GM23338 (cell line): ENCODE measurements around the gene CARD10. TPM values are rescaled to one million over a fixed set of nuclear protein-coding genes. Genes with fewer than 3 reads are reported as not detected.

Source experiments
- ATAC-seq: fragments of 200-7000 bp; cut with Tn5 transposase; 3 replicates; pipeline ENCODE4 v1.9.1; 2020
- DNase-seq: peaks from one replicate; pipeline ENCODE4 v3.0.0-alpha.2; 2015; ENCODE audit warnings: low spot score
- H2AFZ ChIP-seq: fragments of 200-600 bp; sonication (generic); 2 replicates; pipeline ENCODE4 v1.8.0; 2016; ENCODE audit warnings: antibody characterized with exemption, mild to moderate bottlenecking, moderate library complexity
- H3F3A ChIP-seq: fragments of 200-600 bp; sonication (generic); replicated peaks from 2 replicates; pipeline ENCODE4 v1.8.0; 2017; ENCODE audit warnings: antibody characterized with exemption, mixed run types, low read depth
- H3K27ac ChIP-seq: fragments of 200-600 bp; sonication (generic); 2 replicates; pipeline ENCODE4 v1.6.1; 2016; ENCODE audit warnings: low read depth
- H3K27me3 ChIP-seq: fragments of 200-600 bp; sonication (generic); 2 replicates; pipeline ENCODE4 v1.8.0; 2016; ENCODE audit warnings: mild to moderate bottlenecking, mixed run types, moderate library complexity; ENCODE audit not compliant: insufficient read depth
- H3K36me3 ChIP-seq: fragments of 200-600 bp; sonication (generic); 2 replicates; pipeline ENCODE4 v1.8.0; 2016; ENCODE audit warnings: mild to moderate bottlenecking; ENCODE audit not compliant: insufficient read depth
- H3K4me1 ChIP-seq: fragments of 200-600 bp; sonication (generic); 2 replicates; pipeline ENCODE4 v1.8.0; 2016; ENCODE audit warnings: mild to moderate bottlenecking, moderate library complexity; ENCODE audit not compliant: insufficient read depth
- H3K4me2 ChIP-seq: fragments of 200-600 bp; sonication (generic); 2 replicates; pipeline ENCODE4 v1.7.1; 2017; ENCODE audit warnings: mixed run types
- H3K4me3 ChIP-seq: fragments of 200-600 bp; sonication (generic); 2 replicates; pipeline ENCODE4 v1.6.1; 2016; ENCODE audit warnings: mixed run types
- H3K79me2 ChIP-seq: fragments of 200-600 bp; sonication (generic); replicated peaks from 2 replicates; pipeline ENCODE4 v1.8.0; 2017; ENCODE audit warnings: mild to moderate bottlenecking; ENCODE audit not compliant: insufficient read depth
- H3K9me2 ChIP-seq: fragments of 200-600 bp; sonication (generic); 2 replicates; pipeline ENCODE4 v1.8.0; 2017; ENCODE audit not compliant: insufficient read depth
- H4K20me1 ChIP-seq: fragments of 200-600 bp; sonication (generic); replicated peaks from 2 replicates; pipeline ENCODE4 v1.8.0; 2017; ENCODE audit warnings: mild to moderate bottlenecking; ENCODE audit not compliant: insufficient read depth
- H3K27ac Mint-ChIP-seq: 2 replicates; pipeline ENCODE4 v1.8.0; 2020; ENCODE audit warnings: inconsistent platforms, mild to moderate bottlenecking, moderate library complexity, mixed read lengths
- H3K27me3 Mint-ChIP-seq: 3 replicates; pipeline ENCODE4 v1.8.0; 2022; ENCODE audit warnings: low read depth, mild to moderate bottlenecking, moderate library complexity, mixed read lengths, inconsistent platforms; ENCODE audit not compliant: insufficient read depth, poor library complexity
- H3K36me3 Mint-ChIP-seq: 3 replicates; pipeline ENCODE4 v1.8.0; 2021; ENCODE audit warnings: low read depth, mild to moderate bottlenecking, inconsistent platforms, moderate library complexity, mixed read lengths
- H3K4me1 Mint-ChIP-seq: 3 replicates; pipeline ENCODE4 v1.8.0; 2020; ENCODE audit warnings: mild to moderate bottlenecking, inconsistent platforms, mixed read lengths
- H3K4me3 Mint-ChIP-seq: 3 replicates; pipeline ENCODE4 v1.8.0; 2021; ENCODE audit warnings: moderate library complexity, mild to moderate bottlenecking, inconsistent platforms, mixed read lengths
- H3K9me3 Mint-ChIP-seq: 3 replicates; pipeline ENCODE4 v1.8.0; 2020; ENCODE audit warnings: moderate library complexity, mild to moderate bottlenecking, inconsistent platforms, mixed read lengths
- CREB1 ChIP-seq: fragments of 250-450 bp; sonication (Bioruptor Pico); IDR thresholded peaks from 2 replicates; pipeline ENCODE4 v1.5.0; 2020; ENCODE audit warnings: low read depth, mild to moderate bottlenecking, moderate library complexity
- CTCF ChIP-seq, 2 experiments: fragments of 200-600 bp in 1 of 2; sonication (generic) in 1 of 2; conservative IDR thresholded peaks; 2 replicates each; pipeline versions ENCODE4 v1.5.1 to v1.6.1; 2016 to 2017; ENCODE audit warnings: antibody characterized with exemption in 2 of 2, low read depth in 2 of 2, mild to moderate bottlenecking in 2 of 2, moderate library complexity in 1 of 2
- ETS1 ChIP-seq: IDR thresholded peaks from 2 replicates; pipeline ENCODE4 v1.6.1; 2016; ENCODE audit warnings: antibody characterized with exemption
- EZH2 ChIP-seq: fragments of 200-600 bp; sonication (generic); IDR thresholded peaks from one replicate; pipeline ENCODE4 v1.8.0; 2017; ENCODE audit warnings: antibody characterized with exemption, mild to moderate bottlenecking, low read depth; ENCODE audit not compliant: unreplicated experiment
- EZH2phosphoT487 ChIP-seq: fragments of 200-600 bp; sonication (generic); IDR thresholded peaks from one replicate; pipeline ENCODE4 v1.8.1; 2018; ENCODE audit warnings: antibody characterized with exemption; ENCODE audit not compliant: unreplicated experiment
- JUNB ChIP-seq: IDR thresholded peaks from one replicate; pipeline ENCODE4 v1.6.1; 2016; ENCODE audit warnings: antibody characterized with exemption; ENCODE audit not compliant: unreplicated experiment
- NANOG ChIP-seq: IDR thresholded peaks from 2 replicates; pipeline ENCODE4 v1.6.1; 2016; ENCODE audit warnings: antibody characterized with exemption, borderline replicate concordance
- POLR2AphosphoS5 ChIP-seq: IDR thresholded peaks from 2 replicates; pipeline ENCODE4 v1.6.1; 2016; ENCODE audit warnings: antibody characterized with exemption, low read depth
- REST ChIP-seq: IDR thresholded peaks from one replicate; pipeline ENCODE4 v1.6.1; 2018; ENCODE audit warnings: antibody characterized with exemption; ENCODE audit not compliant: unreplicated experiment
- STAT1 ChIP-seq: IDR thresholded peaks from one replicate; pipeline ENCODE4 v1.6.1; 2016; ENCODE audit warnings: antibody characterized with exemption; ENCODE audit not compliant: unreplicated experiment
- ZNF114 ChIP-seq: fragments of 250-450 bp; sonication (Bioruptor Pico); IDR thresholded peaks from 2 replicates; pipeline ENCODE4 v1.5.0; 2020; ENCODE audit warnings: mild to moderate bottlenecking, moderate library complexity
- ZNF331 ChIP-seq: fragments of 250-450 bp; sonication (Bioruptor Pico); IDR thresholded peaks from 2 replicates; pipeline ENCODE4 v1.5.0; 2020; ENCODE audit warnings: low read depth, mild to moderate bottlenecking, moderate library complexity
- ZNF462 ChIP-seq: fragments of 250-450 bp; sonication (Bioruptor Pico); IDR thresholded peaks from 2 replicates; pipeline ENCODE4 v1.5.0; 2020; ENCODE audit warnings: mild to moderate bottlenecking, moderate library complexity
- polyA plus RNA-seq: library from polyadenylated mRNA; unstranded; fragments of >200 nt; fragmentation: Nextera tagmentation; extraction: Ambion mirVana; gene quantifications from 2 replicates; pipeline ENCODE4 v1.2.1, GENCODE V29; 2016
- total RNA-seq: library from RNA; depleted of rRNA; stranded (reverse); fragments of >200 nt; shearing (Covaris generic); gene quantifications from 2 replicates; pipeline ENCODE4 v1.2.3, GENCODE V29; 2014

Gene CARD10
- total and polyA plus RNA-seq, 2 experiments from 2014 or later: 5.4 to 17.2 TPM

GRCh38 chr22:37451218-37451617 is 68.0 kb downstream of the CARD10 start:
- Mint-ChIP-seq H3K27me3 (peaks cover 6% of the 10 kb centered on the region), H3K36me3 (no peaks in the 10 kb centered on the region), H3K4me3 (no peak overlapping the region), H3K27ac (no peak overlapping the region), H3K9me3 (peaks cover 6% of the 10 kb centered on the region; the same call in 1 of the 3 replicates), H3K4me1 (peaks cover 9% of the 10 kb centered on the region)
- Histone ChIP-seq H3K27me3 (no peaks in the 10 kb centered on the region), H4K20me1 (no peaks in the 10 kb centered on the region), H3K9me2 (no peaks in the 10 kb centered on the region), H3F3A (no peaks in the 10 kb centered on the region), H3K4me3 (no peak overlapping the region), H3K4me2 (no peak overlapping the region), H3K4me1 (no peaks in the 10 kb centered on the region), H3K79me2 (no peaks in the 10 kb centered on the region), H2AFZ (no peak overlapping the region), H3K27ac (no peak overlapping the region), H3K36me3 (no peaks in the 10 kb centered on the region)
- ATAC-seq: no peak
- no peak for DNase-seq
- TF ChIP-seq ZNF331: no peak
- no peak for TF ChIP-seq REST
- TF ChIP-seq NANOG: no peak
- no peak for TF ChIP-seq ZNF114 (CRISPR knock-in tag)
- TF ChIP-seq EZH2phosphoT487: no peak
- TF ChIP-seq STAT1: no peak
- no peak for TF ChIP-seq ETS1
- no peak for TF ChIP-seq ZNF462 (CRISPR knock-in tag)
- TF ChIP-seq EZH2: no peak
- TF ChIP-seq CTCF (conservative IDR thresholded peaks at IDR 0.05; ENCODE audit: low read depth in 2 of 2): no peak
- TF ChIP-seq POLR2AphosphoS5: no peak
- no peak for TF ChIP-seq CREB1
- TF ChIP-seq JUNB: no peak
